Stomach (tissue), 4 donors: Measurements from ENCODE around the gene KISS1R.

Experiments used
- CTCF ChIP-seq, 7 experiments: fragments of 450-650 bp in 4 of 7; fragments of 200-600 bp in 3 of 7; sonication (generic) in 3 of 7; IDR thresholded peaks; one replicate each; pipeline ENCODE4 v1.5.1; 2016 to 2019; ENCODE audit warnings: antibody characterized with exemption in 7 of 7, control low read depth in 2 of 7, mild to moderate bottlenecking in 1 of 7
- EP300 ChIP-seq: sonication (generic); formaldehyde crosslinking; IDR thresholded peaks from one replicate; pipeline ENCODE4 v1.6.1; 2017; ENCODE audit warnings: antibody characterized with exemption
- POLR2A ChIP-seq, 4 donors: fragments of 450-650 bp; IDR thresholded peaks; one replicate each; pipeline ENCODE4 v1.6.1; 2016; ENCODE audit warnings: antibody characterized with exemption in 4 of 4, control low read depth in 2 of 4, mild to moderate bottlenecking in 1 of 4, moderate library complexity in 1 of 4
- POLR2AphosphoS5 ChIP-seq, 3 donors: sonication (generic); formaldehyde crosslinking; IDR thresholded peaks; one replicate each; pipeline ENCODE4 v1.6.1; 2016; ENCODE audit warnings: antibody characterized with exemption in 3 of 3

- TF ChIP-seq CTCF (IDR thresholded peaks at IDR 0.05) (no peak), EP300 (no peak), POLR2A (IDR thresholded peaks at IDR 0.05) (no peak), POLR2AphosphoS5 (IDR thresholded peaks at IDR 0.05) (peak; percentile 70 to 77 (median 76))
These were observed 15.8 kb downstream of the KISS1R start for GRCh38 chr19:932648-933552.
